GM10266 (cell line): Measurements from ENCODE around the gene WDR72.

Experiments used
- DNase-seq: peaks from one replicate; pipeline ENCODE4 v3.0.0; 2012; ENCODE audit errors: extremely low spot score
- TF ChIP-seq, protein P1 (sequence below): IDR thresholded peaks from 2 replicates; pipeline ENCODE4 v1.5.1; 2012; ENCODE audit warnings: mild to moderate bottlenecking, low read depth; ENCODE audit not compliant: control insufficient read depth, insufficient read depth; ENCODE audit errors: missing control alignments

The WDR72 gene

DNA sequence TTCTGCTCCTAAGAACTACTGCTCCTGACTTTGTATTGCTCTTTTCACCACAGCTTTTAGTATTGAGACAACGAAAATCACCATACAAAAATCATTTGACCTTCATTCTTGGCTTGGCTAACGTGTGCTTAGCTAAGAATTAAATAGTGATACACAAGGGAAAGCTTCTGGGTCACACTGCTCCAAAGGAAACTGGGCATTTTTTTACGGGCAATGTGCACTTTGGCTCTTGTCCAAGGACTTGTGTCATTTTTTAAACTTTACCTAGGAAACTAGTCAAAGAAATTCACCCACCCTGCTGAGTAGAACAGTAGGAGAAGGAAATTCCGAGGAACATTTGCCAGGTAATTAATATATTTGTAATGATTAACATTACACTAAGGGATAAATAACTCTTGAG is 19.8 kb downstream of the WDR72 start:
- TF ChIP-seq, protein P1, sequence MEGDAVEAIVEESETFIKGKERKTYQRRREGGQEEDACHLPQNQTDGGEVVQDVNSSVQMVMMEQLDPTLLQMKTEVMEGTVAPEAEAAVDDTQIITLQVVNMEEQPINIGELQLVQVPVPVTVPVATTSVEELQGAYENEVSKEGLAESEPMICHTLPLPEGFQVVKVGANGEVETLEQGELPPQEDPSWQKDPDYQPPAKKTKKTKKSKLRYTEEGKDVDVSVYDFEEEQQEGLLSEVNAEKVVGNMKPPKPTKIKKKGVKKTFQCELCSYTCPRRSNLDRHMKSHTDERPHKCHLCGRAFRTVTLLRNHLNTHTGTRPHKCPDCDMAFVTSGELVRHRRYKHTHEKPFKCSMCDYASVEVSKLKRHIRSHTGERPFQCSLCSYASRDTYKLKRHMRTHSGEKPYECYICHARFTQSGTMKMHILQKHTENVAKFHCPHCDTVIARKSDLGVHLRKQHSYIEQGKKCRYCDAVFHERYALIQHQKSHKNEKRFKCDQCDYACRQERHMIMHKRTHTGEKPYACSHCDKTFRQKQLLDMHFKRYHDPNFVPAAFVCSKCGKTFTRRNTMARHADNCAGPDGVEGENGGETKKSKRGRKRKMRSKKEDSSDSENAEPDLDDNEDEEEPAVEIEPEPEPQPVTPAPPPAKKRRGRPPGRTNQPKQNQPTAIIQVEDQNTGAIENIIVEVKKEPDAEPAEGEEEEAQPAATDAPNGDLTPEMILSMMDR = no peak
- no peak for DNase-seq

DNA sequence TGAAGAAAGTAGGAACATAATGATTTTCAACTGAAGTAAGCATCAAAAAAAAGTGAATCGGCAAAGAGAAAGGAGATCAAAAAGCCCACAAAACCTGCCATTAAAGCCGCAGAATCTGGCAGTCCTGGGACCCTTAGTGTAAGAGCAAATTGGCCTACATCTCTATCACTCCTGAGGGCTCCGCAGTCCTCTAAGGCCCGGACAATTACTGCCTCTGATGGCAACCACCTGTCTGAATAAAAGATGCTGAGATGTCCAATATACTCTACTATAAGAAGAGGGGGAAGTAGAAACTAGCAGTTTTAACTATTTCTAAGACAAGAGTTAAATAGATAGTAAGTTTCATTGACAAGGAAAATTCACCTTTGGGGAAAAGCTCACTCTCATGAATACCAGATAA is 20.3 kb downstream of the WDR72 start:
- DNase-seq = no peak

DNA sequence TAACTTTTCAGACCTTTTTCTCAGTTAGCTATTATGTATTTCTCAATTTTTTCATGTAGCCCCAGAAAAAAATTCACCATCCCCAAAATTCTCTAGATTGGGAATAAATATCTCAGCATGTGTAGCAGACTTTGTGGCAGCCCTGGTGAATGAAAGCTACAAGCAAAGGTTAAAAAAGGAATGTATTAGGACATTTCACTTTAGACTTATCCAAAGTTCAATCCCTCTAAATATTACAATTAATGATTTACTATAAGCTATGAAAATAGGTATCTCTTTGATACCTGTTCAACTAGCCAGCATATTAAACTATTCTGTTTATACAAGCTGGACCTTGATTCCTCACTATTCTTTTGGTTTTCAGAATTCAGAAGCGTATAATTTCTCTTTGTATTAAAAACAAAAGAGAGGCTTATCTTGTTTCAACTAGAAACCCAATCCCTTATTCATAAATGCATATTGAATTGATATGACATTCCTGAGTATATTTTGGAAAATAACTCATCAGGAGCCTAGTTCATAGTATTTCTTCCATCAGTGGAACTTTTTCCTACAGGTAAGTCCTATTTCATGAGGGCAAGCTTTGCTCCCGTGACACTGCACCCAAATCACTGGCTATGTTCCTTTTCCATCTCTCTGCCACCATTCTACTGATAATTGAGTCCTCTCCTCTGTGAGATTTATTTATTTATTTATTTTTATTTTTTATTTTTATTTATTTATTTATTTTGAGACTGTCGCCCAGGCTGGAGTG is 38.0 kb downstream of the WDR72 start:
- no peak for DNase-seq
- TF ChIP-seq, protein P1 = no peak

More for the DNA sequence above, 20.3 kb downstream of the WDR72 start:
- TF ChIP-seq, protein P1 = no peak

DNA sequence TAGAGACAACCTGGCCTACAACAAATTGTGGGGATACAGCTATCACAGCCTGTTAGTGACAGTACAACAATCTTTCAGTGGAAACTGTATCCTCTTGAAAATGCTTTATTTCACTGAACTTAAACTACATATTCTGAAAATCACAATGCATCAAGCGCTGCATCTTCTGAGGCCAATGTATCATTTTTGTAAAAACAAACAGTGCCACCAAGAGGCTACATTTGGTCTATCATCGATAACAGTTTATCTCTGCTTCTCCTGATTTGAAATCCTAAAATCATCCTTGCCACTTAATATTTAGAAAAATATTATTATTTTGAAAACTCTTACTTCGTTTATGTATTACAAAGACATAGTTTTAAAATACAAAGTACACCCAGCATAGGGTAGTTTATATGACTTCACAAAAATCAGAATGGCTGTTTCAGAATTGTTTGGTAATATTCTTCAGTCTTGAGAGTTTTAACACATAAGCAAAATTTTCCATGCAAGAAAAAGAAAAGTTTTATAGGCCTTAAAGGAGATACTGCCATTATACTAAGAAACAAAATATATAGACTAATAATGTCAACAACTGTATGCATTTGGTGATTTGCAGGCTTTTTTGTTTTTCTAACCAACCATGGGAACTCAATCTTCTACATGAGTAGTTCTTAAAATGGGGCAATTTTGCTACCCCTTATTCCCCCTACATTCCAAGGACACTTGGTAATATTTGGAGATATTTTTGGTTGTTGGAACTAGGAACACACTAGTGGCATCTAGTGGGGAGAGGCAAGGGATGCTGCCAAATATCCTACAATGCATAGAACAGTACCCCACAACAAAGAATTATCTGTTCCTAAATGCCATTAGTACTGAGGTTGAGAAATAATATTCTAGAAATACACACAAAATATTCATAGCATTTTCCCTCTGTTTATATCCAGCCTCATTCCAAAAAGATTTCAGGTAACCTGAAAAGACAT is 42.3 kb downstream of the WDR72 start:
- DNase-seq = no peak
- TF ChIP-seq, protein P1 = no peak

DNA sequence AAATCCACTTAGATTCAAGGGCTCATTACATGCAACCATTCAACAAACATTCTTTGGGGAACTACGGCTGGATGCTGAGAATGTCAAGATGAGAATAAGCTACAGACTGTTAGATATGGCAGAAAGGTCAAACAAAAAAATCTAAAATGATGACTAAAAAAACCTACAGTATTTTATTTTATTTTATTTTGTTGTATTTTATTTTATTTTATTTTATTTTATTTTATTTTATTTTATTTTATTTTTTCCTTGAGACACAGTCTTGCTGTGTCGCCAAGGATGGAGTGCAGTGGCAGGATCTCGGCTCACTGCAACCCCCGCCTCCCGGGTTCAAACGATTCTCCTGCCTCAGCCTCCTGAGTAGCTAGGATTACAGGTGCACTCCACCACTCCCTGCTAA is 46.2 kb downstream of the WDR72 start:
- DNase-seq = no peak
- TF ChIP-seq, protein P1 = no peak

DNA sequence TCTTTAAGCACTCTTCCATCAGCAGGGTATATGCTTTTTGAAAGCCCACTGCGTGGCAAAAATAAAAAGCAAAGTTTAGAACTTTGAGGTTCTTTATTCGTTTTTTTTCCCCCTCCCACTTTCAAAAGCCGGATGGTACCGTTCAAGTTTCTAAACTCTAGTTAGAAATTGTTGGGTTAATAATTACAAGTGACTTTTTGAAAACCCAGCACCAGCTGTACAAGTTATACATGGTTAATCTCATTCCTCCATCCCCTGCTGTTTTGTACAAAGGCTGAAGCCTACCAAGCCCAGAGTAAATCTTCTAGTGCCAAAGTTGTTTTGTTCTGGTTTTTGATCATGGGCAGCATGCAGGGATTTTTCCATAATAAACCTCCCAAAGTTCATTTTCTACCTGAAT is 48.6 kb downstream of the WDR72 start:
- TF ChIP-seq, protein P1 = no peak
- no peak for DNase-seq

DNA sequence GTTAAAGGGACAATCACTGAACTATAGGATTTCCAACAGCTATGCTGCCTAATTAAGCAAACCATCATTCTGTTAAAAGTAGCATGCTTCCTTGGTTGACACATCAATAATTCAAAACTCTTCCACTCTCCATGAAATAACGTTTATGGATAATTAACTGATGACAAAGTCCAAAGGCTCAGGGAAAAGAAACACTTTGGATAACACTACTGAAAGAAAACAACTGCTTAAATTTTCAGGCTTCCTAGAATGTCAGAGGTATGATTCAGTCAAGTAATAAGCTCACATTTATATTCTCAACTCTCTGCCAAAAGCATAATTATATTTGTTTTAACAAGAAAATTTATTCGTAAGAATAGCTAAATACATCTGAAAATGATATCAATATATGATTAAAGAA is 49.6 kb downstream of the WDR72 start:
- TF ChIP-seq, protein P1 = no peak
- DNase-seq = no peak
